Neuronal stem cell (in vitro differentiated cells): ENCODE results near the gene NAP1L1.

Source experiments
- DNase-seq: peaks from one replicate; pipeline ENCODE4 v3.0.0-alpha.2; 2013; ENCODE audit warnings: low spot score
- H2AFZ ChIP-seq: one replicate; pipeline ENCODE4 v1.6.1; 2013; ENCODE audit warnings: mild to moderate bottlenecking, low read length, inconsistent platforms
- H2AK5ac ChIP-seq: 2 replicates; pipeline ENCODE4 v1.6.1; 2013; ENCODE audit warnings: low read depth, mild to moderate bottlenecking, inconsistent platforms, low read length, moderate library complexity, mixed read lengths
- H2BK120ac ChIP-seq: 2 replicates; pipeline ENCODE4 v1.6.1; 2013; ENCODE audit warnings: low read depth, mild to moderate bottlenecking, inconsistent platforms, low read length, moderate library complexity, mixed read lengths
- H2BK12ac ChIP-seq: one replicate; pipeline ENCODE4 v1.6.1; 2013; ENCODE audit warnings: low read length, inconsistent platforms
- H2BK15ac ChIP-seq: 2 replicates; pipeline ENCODE4 v1.6.1; 2013; ENCODE audit warnings: mild to moderate bottlenecking, low read length, inconsistent platforms, mixed read lengths
- H2BK5ac ChIP-seq: one replicate; pipeline ENCODE4 v1.6.1; 2013; ENCODE audit warnings: inconsistent platforms, mild to moderate bottlenecking, low read length, moderate library complexity
- H3K14ac ChIP-seq: one replicate; pipeline ENCODE4 v1.6.1; 2013; ENCODE audit warnings: low read length, inconsistent platforms
- H3K18ac ChIP-seq: 2 replicates; pipeline ENCODE4 v1.6.1; 2013; ENCODE audit warnings: low read length, inconsistent platforms
- H3K23ac ChIP-seq: 2 replicates; pipeline ENCODE4 v1.6.1; 2013; ENCODE audit warnings: low read depth, mild to moderate bottlenecking, mixed read lengths, low read length, inconsistent platforms; ENCODE audit not compliant: poor library complexity
- H3K27ac ChIP-seq: replicated peaks from 3 replicates; pipeline ENCODE4 v1.5.1; 2013; ENCODE audit warnings: low read length, inconsistent platforms
- H3K27me3 ChIP-seq, 3 experiments: 2 replicates each; pipeline ENCODE4 v1.6.1; 2013; ENCODE audit warnings: low read length in 3 of 3, mild to moderate bottlenecking in 2 of 3, inconsistent platforms in 1 of 3, low read depth in 1 of 3, mixed read lengths in 1 of 3, moderate library complexity in 1 of 3; ENCODE audit not compliant: control insufficient read depth in 3 of 3, insufficient read depth in 3 of 3
- H3K36me3 ChIP-seq, 2 donors: replicated peaks in 1 of 2; 2 replicates each; pipeline ENCODE4 v1.6.1; 2013; ENCODE audit warnings: low read length in 2 of 2; ENCODE audit not compliant: control insufficient read depth in 2 of 2, insufficient read depth in 2 of 2
- H3K4ac ChIP-seq: 2 replicates; pipeline ENCODE4 v1.6.1; 2013; ENCODE audit warnings: inconsistent platforms, mild to moderate bottlenecking, low read length, moderate library complexity
- H3K4me1 ChIP-seq, 2 donors: 1 replicate in 1 of 2; 2 replicates in 1 of 2; pipeline ENCODE4 v1.6.1; 2013; ENCODE audit warnings: low read length in 2 of 2, low read depth in 1 of 2; ENCODE audit not compliant: control insufficient read depth in 2 of 2, insufficient read depth in 1 of 2
- H3K4me2 ChIP-seq: one replicate; pipeline ENCODE4 v1.6.1; 2013; ENCODE audit warnings: mild to moderate bottlenecking, low read length, inconsistent platforms; ENCODE audit not compliant: insufficient read depth, poor library complexity, severe bottlenecking
- H3K4me3 ChIP-seq, 2 donors: 2 replicates each; pipeline ENCODE4 v1.5.1; 2013; ENCODE audit warnings: low read length in 2 of 2, mild to moderate bottlenecking in 2 of 2, inconsistent platforms in 1 of 2, moderate library complexity in 1 of 2
- H3K79me1 ChIP-seq: one replicate; pipeline ENCODE4 v1.6.1; 2013; ENCODE audit warnings: low read depth, mild to moderate bottlenecking, inconsistent platforms, low read length, moderate library complexity
- H3K9ac ChIP-seq: one replicate; pipeline ENCODE4 v1.6.1; 2013; ENCODE audit warnings: mild to moderate bottlenecking, low read depth, low read length, inconsistent platforms; ENCODE audit not compliant: poor library complexity
- H3K9me3 ChIP-seq, 2 donors: replicated peaks in 1 of 2; 2 replicates each; pipeline versions ENCODE3 to v1.6.1; 2013; ENCODE audit warnings: low read length in 2 of 2, mild to moderate bottlenecking in 2 of 2, inconsistent platforms in 1 of 2, low read depth in 1 of 2, mixed read lengths in 1 of 2, moderate library complexity in 1 of 2; ENCODE audit not compliant: control insufficient read depth in 2 of 2, insufficient read depth in 1 of 2
- H4K8ac ChIP-seq: one replicate; pipeline ENCODE4 v1.6.1; 2013; ENCODE audit warnings: low read depth, mild to moderate bottlenecking, inconsistent platforms, low read length, moderate library complexity
- H4K91ac ChIP-seq: one replicate; pipeline ENCODE4 v1.6.1; 2013; ENCODE audit warnings: low read length, low read depth, mild to moderate bottlenecking, inconsistent platforms; ENCODE audit not compliant: poor library complexity
- WGBS, 2 donors: extraction: QIAGEN DNeasy Blood & Tissue Kit; methylation state at CpG; one replicate each; pipeline ENCODE4 v1.1.7; 2013; ENCODE audit warnings: missing lambda C conversion rate in 2 of 2, mixed read lengths in 1 of 2; ENCODE audit not compliant: insufficient read length in 2 of 2, insufficient replicate concordance in 1 of 2; ENCODE audit errors: extremely low coverage in 2 of 2; 5-methylcytosine and 5-hydroxymethylcytosine counted together

NAP1L1 gene

DNA sequence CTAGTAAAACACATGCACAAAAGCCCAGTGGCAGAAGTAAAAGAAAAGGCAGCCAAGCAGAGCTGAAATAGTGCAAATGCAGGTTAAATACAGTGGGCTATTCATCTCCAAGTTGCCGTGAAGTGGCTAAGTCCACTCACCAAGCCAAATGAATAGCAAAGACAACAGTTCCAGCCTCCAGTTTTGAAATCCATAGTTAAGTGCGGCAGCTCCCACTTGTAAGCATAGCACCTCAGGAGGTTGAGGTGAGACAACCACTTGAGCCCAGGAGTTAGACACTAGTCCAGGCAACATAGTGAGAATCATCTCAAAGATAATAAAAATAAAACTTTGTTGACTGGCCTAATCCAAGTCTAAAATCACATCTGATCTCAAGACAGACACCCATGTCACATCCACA is 43.1 kb downstream of the NAP1L1 start:
- H3K14ac ChIP-seq, result no peak overlapping the region
- peaks cover 0 to 5% of the 10 kb centered on the region in 2 donors for H3K4me1 ChIP-seq
- H3K9me3 ChIP-seq, result no peaks in the 10 kb centered on the region
- no peak overlapping the region for H2AK5ac ChIP-seq
- no peak overlapping the region for H3K4ac ChIP-seq
- no peak for DNase-seq
- H3K18ac ChIP-seq, result no peak overlapping the region
- H3K9ac ChIP-seq, result no peak overlapping the region
- H2AFZ ChIP-seq, result no peak overlapping the region
- no peaks in the 10 kb centered on the region for H3K27me3 ChIP-seq
- no peak overlapping the region for H3K4me3 ChIP-seq
- no peaks in the 10 kb centered on the region for H3K79me1 ChIP-seq
- H2BK120ac ChIP-seq, result no peak overlapping the region
- H2BK5ac ChIP-seq, result no peak overlapping the region
- H4K8ac ChIP-seq, result no peak overlapping the region
- no peak overlapping the region for H3K27ac ChIP-seq
- no peak overlapping the region for H4K91ac ChIP-seq
- H3K36me3 ChIP-seq, result peaks cover 2 to 42% of the 10 kb centered on the region in 2 donors
- no peak overlapping the region for H2BK15ac ChIP-seq
- H3K23ac ChIP-seq, result no peak overlapping the region
- no CpG with 5 or more reads among the region's 2 CpGs for WGBS, 2 donors
- no peak overlapping the region for H2BK12ac ChIP-seq
- no peak overlapping the region for H3K4me2 ChIP-seq

DNA sequence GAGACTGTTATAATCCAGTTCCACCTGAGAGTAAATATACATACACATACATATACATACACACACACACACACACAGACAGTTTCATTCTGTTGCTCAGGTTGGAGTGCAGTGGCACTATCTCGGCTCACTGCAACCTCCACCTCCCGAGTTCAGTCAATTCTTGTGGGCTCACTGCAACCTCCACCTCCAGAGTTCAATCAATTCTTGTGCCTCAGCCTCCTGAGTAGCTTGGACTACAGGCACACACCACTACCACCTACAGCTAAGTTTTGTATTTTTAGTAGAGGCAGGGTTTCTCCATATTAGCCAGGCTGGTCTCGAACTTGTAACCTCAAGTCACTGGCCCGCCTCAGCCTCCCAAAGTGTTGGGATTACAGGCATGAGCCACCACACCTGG is 44.0 kb downstream of the NAP1L1 start:
- Histone ChIP-seq H2BK15ac (no peak overlapping the region), H3K4ac (no peak overlapping the region), H3K9me3 (no peaks in the 10 kb centered on the region), H2AK5ac (no peak overlapping the region), H3K14ac (no peak overlapping the region), H3K4me3 (no peak overlapping the region), H2AFZ (no peak overlapping the region), H2BK12ac (no peak overlapping the region), H3K9ac (no peak overlapping the region), H3K27me3 (no peaks in the 10 kb centered on the region), H3K23ac (no peak overlapping the region), H4K91ac (no peak overlapping the region), H3K18ac (no peak overlapping the region), H3K27ac (no peak overlapping the region), H3K36me3 (peaks cover 2 to 33% of the 10 kb centered on the region in 2 donors), H3K4me2 (no peak overlapping the region), H4K8ac (no peak overlapping the region), H2BK5ac (no peak overlapping the region), H3K4me1 (peaks cover 0 to 5% of the 10 kb centered on the region in 2 donors), H2BK120ac (no peak overlapping the region), H3K79me1 (no peaks in the 10 kb centered on the region)
- no CpG with 5 or more reads among the region's 4 CpGs for WGBS, 2 donors
- DNase-seq, result no peak

DNA sequence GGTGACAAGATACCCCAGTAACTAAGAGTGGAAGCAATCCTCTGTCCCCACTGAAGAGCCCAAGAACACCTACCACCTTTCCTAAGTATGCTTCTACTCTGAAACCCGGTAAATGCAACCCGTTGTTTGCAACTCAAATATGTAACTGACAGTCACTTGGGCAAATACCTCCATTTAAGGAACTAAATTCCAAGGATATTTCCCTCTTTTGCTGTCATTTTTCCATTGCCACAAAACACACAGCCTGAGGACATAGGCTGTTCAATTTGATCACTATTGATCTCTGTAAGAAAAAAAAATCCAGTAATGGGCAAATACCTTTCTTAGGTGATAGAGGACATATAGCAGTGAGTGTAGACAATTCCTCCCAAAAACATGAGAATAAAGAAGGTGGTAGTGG is 46.3 kb downstream of the NAP1L1 start:
- Histone ChIP-seq H2BK15ac (no peak overlapping the region), H3K4me2 (no peak overlapping the region), H3K36me3 (peaks cover 0 to 10% of the 10 kb centered on the region in 2 donors), H3K9me3 (no peaks in the 10 kb centered on the region), H3K4me1 (peaks cover 3 to 5% of the 10 kb centered on the region in 2 donors), H3K4ac (no peak overlapping the region), H2AFZ (no peak overlapping the region), H3K23ac (no peak overlapping the region), H2BK12ac (no peak overlapping the region), H3K4me3 (no peak overlapping the region), H2BK5ac (no peak overlapping the region), H4K91ac (no peak overlapping the region), H3K18ac (no peak overlapping the region), H4K8ac (no peak overlapping the region), H2BK120ac (no peak overlapping the region), H3K9ac (no peak overlapping the region), H2AK5ac (no peak overlapping the region), H3K27ac (no peak overlapping the region), H3K14ac (no peak overlapping the region), H3K79me1 (no peaks in the 10 kb centered on the region), H3K27me3 (no peaks in the 10 kb centered on the region)
- DNase-seq, result no peak
- WGBS, 2 donors, result no CpG with 5 or more reads among the region's 2 CpGs

DNA sequence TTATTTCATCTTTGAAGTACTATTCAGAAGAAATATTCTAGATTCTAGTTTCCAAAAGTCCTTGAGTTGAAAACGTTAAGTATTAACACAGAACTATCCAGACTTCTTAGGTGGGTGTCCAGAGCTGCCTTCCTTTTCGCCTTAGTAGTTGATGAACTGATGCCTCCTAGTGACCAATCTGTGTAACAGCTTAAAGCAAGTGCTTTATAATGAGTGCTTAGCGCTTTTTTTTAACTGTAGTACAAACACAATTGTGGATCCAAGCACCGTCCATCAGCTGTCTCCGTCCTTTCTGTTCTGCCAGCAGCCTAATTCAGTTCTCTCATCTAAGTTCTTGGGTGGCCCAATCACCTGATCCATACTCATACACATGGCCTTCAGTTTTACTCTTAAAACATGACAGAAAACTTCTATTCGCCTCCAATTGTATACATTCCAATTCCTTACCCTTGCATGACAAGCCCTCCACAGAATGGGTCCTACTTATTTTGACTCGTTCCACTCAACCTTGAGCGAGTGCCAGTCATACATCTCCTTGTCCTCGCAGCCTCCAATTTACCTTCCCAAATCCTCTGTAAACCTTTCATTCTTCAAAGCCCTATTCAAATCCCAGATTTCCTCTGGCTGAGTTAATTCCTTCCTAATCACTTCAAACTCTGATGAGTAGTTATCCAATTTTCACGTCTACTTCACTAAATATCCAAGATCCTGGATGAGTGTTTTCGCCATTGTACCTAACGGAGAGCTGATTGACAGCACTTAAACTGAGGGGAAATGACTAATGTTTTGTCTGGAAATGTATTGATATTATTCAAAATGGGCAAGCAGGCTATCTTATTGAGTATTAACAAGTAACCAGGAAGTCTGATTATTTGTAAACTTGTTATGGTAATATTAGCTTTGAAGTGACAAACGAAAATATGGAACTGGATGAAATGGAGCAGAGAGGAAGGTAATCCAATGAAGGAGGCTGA is 47.1 kb downstream of the NAP1L1 start:
- Histone ChIP-seq H3K27ac (no peak overlapping the region), H3K14ac (no peak overlapping the region), H2AFZ (no peak overlapping the region), H3K27me3 (no peaks in the 10 kb centered on the region), H3K4ac (no peak overlapping the region), H3K79me1 (no peaks in the 10 kb centered on the region), H2BK120ac (no peak overlapping the region), H2BK15ac (no peak overlapping the region), H3K4me2 (no peak overlapping the region), H3K36me3 (peaks cover 0 to 2% of the 10 kb centered on the region in 2 donors), H2BK12ac (no peak overlapping the region), H4K91ac (no peak overlapping the region), H4K8ac (no peak overlapping the region), H2BK5ac (no peak overlapping the region), H3K4me1 (peaks cover 3 to 5% of the 10 kb centered on the region in 2 donors), H3K9me3 (no peaks in the 10 kb centered on the region), H3K9ac (no peak overlapping the region), H3K4me3 (no peak overlapping the region), H3K18ac (no peak overlapping the region), H3K23ac (no peak overlapping the region), H2AK5ac (no peak overlapping the region)
- DNase-seq, result peak; percentile 53
- WGBS, 2 donors, result no CpG with 5 or more reads among the region's 13 CpGs
